Peyer's patch (tissue), 4 donors: ENCODE results near the gene POLR3F. TPM values are rescaled to one million over a fixed set of nuclear protein-coding genes. Genes with fewer than 3 reads are reported as not detected.
"Not testable (repeated sequence)": the region's sequence is repeated elsewhere in the genome, so short reads cannot be mapped to it uniquely, and the experiment has no call there.

Experiments
- DNase-seq, 3 donors: peaks; one replicate each; pipeline ENCODE4 v3.0.0-alpha.2; 2017 to 2019
- H3K27ac ChIP-seq, 4 donors: fragments of 200-600 bp; sonication (generic); one replicate each; pipeline ENCODE4 v1.5.1; 2016 to 2019
- H3K27me3 ChIP-seq, 2 donors: fragments of 200-600 bp; sonication (generic); one replicate each; pipeline ENCODE4 v1.5.1; 2019
- H3K36me3 ChIP-seq, 3 donors: fragments of 200-600 bp; sonication (generic); one replicate each; pipeline ENCODE4 v1.5.1; 2016 to 2019
- H3K4me1 ChIP-seq, 4 donors: fragments of 200-600 bp; sonication (generic); one replicate each; pipeline ENCODE4 v1.5.1; 2016 to 2019
- H3K4me3 ChIP-seq, 4 donors: fragments of 200-600 bp; sonication (generic); 1 replicate in 3 of 4; 2 replicates in 1 of 4; pipeline ENCODE4 v1.5.1; 2016 to 2019; ENCODE audit warnings: mild to moderate bottlenecking in 1 of 4
- H3K9me3 ChIP-seq, 4 donors: fragments of 200-600 bp; sonication (generic); one replicate each; pipeline ENCODE4 v1.5.1; 2016 to 2019; ENCODE audit warnings: mild to moderate bottlenecking in 1 of 4
- POLR2A ChIP-seq, 2 donors: fragments of 450-650 bp; IDR thresholded peaks; one replicate each; pipeline ENCODE4 v1.5.1; 2017; ENCODE audit warnings: antibody characterized with exemption in 2 of 2, mild to moderate bottlenecking in 2 of 2, moderate library complexity in 2 of 2
- total RNA-seq, 4 donors: library from RNA; depleted of rRNA; stranded (reverse); fragments of >200 nt; gene quantifications; one replicate each; pipeline ENCODE4 v1.1.0, GENCODE V29; 2016
- TF ChIP-seq, protein P1 (sequence below), 6 experiments: fragments of 450-650 bp in 4 of 6; fragments of 200-600 bp in 2 of 6; sonication (generic) in 1 of 6; IDR thresholded peaks; one replicate each; pipeline ENCODE4 v1.5.1; 2017 to 2019; ENCODE audit warnings: antibody characterized with exemption in 6 of 6, mild to moderate bottlenecking in 3 of 6, moderate library complexity in 1 of 6

POLR3F gene
- total RNA-seq, 4 donors from 2014 or later = 7.4 to 9.9 (median 8.6) TPM

DNA sequence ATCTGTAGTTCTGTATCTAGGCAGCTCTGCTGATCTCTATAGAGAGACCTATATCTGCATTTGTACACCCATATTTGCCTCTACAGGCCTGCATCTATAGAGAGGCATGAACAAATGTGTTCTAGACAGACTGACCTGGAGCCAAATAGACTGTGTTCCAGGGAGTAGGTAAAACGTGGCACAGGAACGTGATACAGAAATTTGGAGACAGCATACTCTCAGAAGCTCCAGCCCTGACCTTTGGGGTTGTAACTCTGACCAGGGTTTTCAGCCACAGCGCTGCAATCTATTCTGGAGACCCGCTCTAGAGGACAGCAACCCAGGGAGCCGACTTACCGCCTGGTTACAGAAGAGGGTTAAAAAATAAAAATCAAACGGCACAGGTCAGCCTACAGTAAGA, 28.9 kb downstream of the POLR3F start:
- no peak for TF ChIP-seq POLR2A (IDR thresholded peaks at IDR 0.05)
- TF ChIP-seq, protein P1, sequence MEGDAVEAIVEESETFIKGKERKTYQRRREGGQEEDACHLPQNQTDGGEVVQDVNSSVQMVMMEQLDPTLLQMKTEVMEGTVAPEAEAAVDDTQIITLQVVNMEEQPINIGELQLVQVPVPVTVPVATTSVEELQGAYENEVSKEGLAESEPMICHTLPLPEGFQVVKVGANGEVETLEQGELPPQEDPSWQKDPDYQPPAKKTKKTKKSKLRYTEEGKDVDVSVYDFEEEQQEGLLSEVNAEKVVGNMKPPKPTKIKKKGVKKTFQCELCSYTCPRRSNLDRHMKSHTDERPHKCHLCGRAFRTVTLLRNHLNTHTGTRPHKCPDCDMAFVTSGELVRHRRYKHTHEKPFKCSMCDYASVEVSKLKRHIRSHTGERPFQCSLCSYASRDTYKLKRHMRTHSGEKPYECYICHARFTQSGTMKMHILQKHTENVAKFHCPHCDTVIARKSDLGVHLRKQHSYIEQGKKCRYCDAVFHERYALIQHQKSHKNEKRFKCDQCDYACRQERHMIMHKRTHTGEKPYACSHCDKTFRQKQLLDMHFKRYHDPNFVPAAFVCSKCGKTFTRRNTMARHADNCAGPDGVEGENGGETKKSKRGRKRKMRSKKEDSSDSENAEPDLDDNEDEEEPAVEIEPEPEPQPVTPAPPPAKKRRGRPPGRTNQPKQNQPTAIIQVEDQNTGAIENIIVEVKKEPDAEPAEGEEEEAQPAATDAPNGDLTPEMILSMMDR (IDR thresholded peaks at IDR 0.05) = no peak
- Histone ChIP-seq H3K27me3 (no peaks in the 10 kb centered on the region), H3K27ac (no peak overlapping the region), H3K9me3 (no peaks in the 10 kb centered on the region), H3K36me3 (peaks cover 0 to 16% (median 0%) of the 10 kb centered on the region in 3 donors), H3K4me3 (peak overlapping the region in 2 of 4 donors; percentile 74 to 77), H3K4me1 (peaks cover 0 to 8% (median 2%) of the 10 kb centered on the region in 4 donors)
- no peak for DNase-seq

DNA sequence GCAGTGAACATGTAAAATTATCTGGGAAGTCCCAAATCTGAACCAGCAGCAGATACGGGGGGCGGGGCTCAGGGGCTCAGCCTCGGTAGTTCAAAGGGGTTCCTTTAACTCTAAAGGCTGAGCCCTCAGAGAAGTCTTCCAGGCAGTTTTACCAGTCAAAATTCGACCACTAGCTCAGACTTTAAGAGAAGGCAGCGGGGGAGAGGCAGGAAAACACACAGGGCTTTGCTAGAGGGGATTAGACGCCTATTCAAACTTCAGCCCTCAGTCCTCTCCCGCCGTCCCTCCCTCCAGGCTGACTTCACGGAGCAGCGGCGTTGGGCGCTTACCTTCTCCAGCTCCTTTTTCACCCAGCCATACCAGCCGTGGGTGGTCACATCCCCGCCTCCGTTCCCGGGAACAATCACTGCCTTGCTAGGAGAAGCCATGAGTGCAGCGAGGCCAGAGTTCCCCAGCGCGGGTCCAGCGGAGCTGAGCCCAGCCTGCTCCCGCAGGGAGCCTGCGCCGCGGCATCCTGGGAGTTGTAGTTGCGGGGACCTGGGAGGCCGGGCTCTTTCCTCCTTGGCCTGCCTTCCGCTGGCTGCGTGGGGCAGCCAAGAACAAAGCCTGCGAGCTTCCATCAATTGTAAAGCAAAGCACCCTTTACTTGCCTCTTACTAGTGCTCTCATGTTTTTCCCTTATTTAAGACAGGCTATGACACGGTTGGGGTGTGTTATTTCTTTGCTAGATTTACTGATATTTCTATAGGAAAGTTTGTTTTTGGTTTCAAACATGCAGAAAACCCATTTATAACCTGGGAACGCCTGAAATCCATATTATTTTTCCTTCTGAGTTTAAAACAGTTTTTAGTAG, 29.8 kb downstream of the POLR3F start, which contains the start of gene RBBP9:
Gene RBBP9, minus strand, starts transcription at position 486 of the 853 bp plus-strand sequence. Its CDS starts 58 bp downstream, at position 428.
- Histone ChIP-seq H3K27ac (peak within 1 kb of the TSS; percentile 15 to 80 (median 57)), H3K27me3 (no peaks in the 10 kb centered on the region), H3K4me1 (peaks cover 0 to 8% (median 2%) of the 10 kb centered on the region in 4 donors)

DNA sequence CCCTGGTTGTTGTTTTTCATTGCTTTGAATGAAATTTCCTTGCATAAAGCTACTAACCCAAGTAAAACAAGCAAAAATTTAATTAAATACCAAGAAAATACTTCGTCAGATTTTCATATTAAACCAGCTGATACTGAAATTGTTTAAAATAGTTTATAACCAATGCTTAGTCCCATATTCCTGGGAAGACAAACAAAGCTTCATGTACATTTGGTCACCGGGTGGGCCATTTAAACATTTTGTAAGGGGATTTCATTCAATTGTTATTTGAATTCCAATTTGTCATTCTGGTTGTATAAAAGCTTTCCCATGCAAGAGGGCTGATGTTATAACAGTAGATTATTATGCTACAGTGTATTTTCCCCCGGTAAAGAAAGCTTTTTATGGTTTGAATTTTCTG, 30.4 kb downstream of the POLR3F start:
- TF ChIP-seq, protein P1 (IDR thresholded peaks at IDR 0.05) = no peak
- no peak for TF ChIP-seq POLR2A (IDR thresholded peaks at IDR 0.05)

More for the DNA sequence above, 29.8 kb downstream of the POLR3F start, which contains the start of gene RBBP9:
- Histone ChIP-seq H3K9me3 (no peaks in the 10 kb centered on the region), H3K36me3 (peaks cover 0 to 14% (median 0%) of the 10 kb centered on the region in 3 donors), H3K4me3 (peak within 1 kb of the TSS; percentile 57 to 77 (median 68))
- DNase-seq = peak; percentile 79 to 92 (median 89)
- TF ChIP-seq, protein P1 (IDR thresholded peaks at IDR 0.05) = no peak
- TF ChIP-seq POLR2A (IDR thresholded peaks at IDR 0.05) = peak in 1 of 2 donors; percentile 18

DNA sequence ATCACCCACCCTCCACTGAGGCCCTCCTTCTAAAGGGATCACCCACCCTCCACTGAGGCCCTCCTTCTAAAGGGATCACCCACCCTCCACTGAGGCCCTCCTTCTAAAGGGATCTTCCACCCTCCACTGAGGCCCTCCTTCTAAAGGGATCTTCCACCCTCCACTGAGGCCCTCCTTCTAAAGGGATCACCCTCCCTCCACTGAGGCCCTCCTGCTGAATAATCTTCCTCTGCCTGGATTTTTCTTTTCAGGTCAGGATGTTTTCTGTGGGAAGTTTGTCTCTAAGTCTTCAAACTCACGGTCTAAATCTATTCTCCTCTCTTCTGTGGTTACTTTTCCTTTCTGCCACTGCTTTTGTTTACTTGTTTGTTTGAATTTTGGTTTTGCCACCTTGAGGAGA, 34.5 kb downstream of the POLR3F start:
- not testable (repeated sequence) for DNase-seq, H3K9me3 ChIP-seq, H3K4me1 ChIP-seq, H3K27ac ChIP-seq, H3K4me3 ChIP-seq, H3K36me3 ChIP-seq, H3K27me3 ChIP-seq

More for the DNA sequence above, 30.4 kb downstream of the POLR3F start:
- Histone ChIP-seq H3K27me3 (no peaks in the 10 kb centered on the region), H3K9me3 (no peaks in the 10 kb centered on the region), H3K4me3 (no peak overlapping the region), H3K36me3 (peaks cover 0 to 9% (median 0%) of the 10 kb centered on the region in 3 donors), H3K4me1 (peaks cover 0 to 8% (median 2%) of the 10 kb centered on the region in 4 donors), H3K27ac (peak overlapping the region in 1 of 4 donors; percentile 48)
- no peak for DNase-seq

DNA sequence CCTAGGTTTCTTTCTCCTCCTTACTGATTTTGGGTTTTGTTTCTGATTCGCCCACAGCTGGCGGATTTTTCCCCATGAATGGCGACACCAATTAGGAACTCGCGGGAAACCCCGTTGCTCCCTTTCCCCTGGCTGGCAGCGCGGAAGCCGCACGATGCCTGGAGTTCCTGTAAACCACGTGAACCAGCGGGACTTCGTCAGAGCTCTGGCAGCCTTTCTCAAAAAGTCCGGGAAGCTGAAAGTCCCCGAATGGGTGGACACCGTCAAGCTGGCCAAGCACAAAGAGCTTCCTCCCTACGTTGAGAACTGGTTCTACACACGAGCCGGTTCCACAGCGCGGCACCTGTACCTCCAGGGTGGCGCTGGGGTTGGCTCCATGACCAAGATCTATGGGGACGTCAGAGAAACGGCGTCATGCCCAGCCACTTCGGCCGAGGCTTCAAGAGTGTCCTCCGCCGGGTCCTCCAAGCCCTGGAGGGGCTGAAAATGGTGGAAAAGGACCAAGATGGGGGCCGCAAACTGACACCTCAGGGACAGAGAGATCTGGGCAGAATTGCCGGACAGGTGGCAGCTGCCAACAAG, 37.4 kb downstream of the POLR3F start:
- no peaks in the 10 kb centered on the region for H3K36me3 ChIP-seq
- DNase-seq = no peak
- H3K4me3 ChIP-seq = no peak overlapping the region
- TF ChIP-seq, protein P1 (IDR thresholded peaks at IDR 0.05) = no peak
- TF ChIP-seq POLR2A (IDR thresholded peaks at IDR 0.05) = no peak
- H3K27ac ChIP-seq = no peak overlapping the region
- H3K27me3 ChIP-seq = no peaks in the 10 kb centered on the region
- H3K9me3 ChIP-seq = no peaks in the 10 kb centered on the region
- peaks cover 0 to 9% (median 0%) of the 10 kb centered on the region in 4 donors for H3K4me1 ChIP-seq

DNA sequence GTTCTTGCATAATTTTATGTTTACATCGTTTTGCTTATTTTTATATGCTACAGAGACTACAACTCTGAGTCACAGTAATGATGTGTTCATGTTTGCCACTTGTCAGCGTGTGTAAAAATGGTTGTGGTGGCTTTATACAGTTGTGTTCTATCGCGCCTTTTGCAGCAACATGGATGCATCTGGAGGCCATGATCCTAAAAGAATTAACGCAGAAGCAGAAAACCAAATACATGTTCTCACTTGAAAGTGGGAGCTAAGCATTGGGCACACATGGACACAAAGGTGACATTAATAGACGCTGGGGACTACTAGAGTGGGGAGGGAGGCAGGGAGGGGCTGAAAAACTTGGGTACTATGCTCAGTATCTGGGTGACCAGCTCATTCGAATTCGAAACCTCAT, 39.6 kb downstream of the POLR3F start:
- Histone ChIP-seq H3K36me3 (peaks cover 0 to 14% (median 0%) of the 10 kb centered on the region in 3 donors), H3K4me1 (peaks cover 0 to 9% (median 0%) of the 10 kb centered on the region in 4 donors), H3K9me3 (no peaks in the 10 kb centered on the region), H3K27me3 (no peaks in the 10 kb centered on the region), H3K27ac (peak overlapping the region; percentile 92 to 97 (median 96)), H3K4me3 (peak overlapping the region; percentile 55 to 99 (median 72))
- no peak for TF ChIP-seq POLR2A (IDR thresholded peaks at IDR 0.05)
- TF ChIP-seq, protein P1 (IDR thresholded peaks at IDR 0.05) = no peak
- DNase-seq = no peak
